ENCODE data around the gene MRS2. TPM values are rescaled to one million over a fixed set of nuclear protein-coding genes. Genes with fewer than 3 reads are reported as not detected.

Gene MRS2
- polyA plus RNA-seq, 1 donor from 2014 or later = 47.9 TPM

DNA sequence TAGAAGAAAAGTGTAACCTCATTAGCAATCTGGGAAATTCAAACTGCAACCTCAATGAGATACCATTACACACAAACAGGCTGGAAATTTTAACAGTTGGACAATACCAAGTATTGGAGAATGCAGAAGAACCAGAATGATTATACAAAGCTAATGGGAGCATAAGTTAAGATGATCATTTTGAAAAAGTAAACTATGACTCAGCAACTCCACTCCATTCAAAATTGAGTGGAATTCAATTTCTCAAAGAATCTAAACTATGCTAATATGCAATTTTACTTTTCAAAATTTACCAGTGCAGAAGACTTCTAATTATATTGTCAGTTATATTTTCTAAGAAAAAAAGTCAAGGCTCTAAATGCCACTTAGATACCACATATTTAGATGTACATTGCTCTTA lies 69.4 kb downstream of the MRS2 start:
- no peak overlapping the region for H3K4me2 ChIP-seq (ENCODE audit: low read length)
- no peak overlapping the region for H2AFZ ChIP-seq (ENCODE audit: low read depth, low read length)
- no peak for TF ChIP-seq MXI1 (conservative IDR thresholded peaks at IDR 0.05; ENCODE audit: poor library complexity, severe bottlenecking)
- TF ChIP-seq EZH2 (IDR thresholded peaks at IDR 0.05; ENCODE audit: borderline replicate concordance, insufficient read depth, low read length, poor library complexity, severe bottlenecking) = no peak
- TF ChIP-seq RAD21 (conservative IDR thresholded peaks at IDR 0.05) = no peak
- TF ChIP-seq TAF1 (IDR thresholded peaks at IDR 0.05; ENCODE audit: low read depth) = no peak
- no peak for TF ChIP-seq SMC3 (conservative IDR thresholded peaks at IDR 0.05; ENCODE audit: poor library complexity)
- no peak for TF ChIP-seq EP300 (conservative IDR thresholded peaks at IDR 0.05; ENCODE audit: poor library complexity, severe bottlenecking)
- TF ChIP-seq, protein P1, sequence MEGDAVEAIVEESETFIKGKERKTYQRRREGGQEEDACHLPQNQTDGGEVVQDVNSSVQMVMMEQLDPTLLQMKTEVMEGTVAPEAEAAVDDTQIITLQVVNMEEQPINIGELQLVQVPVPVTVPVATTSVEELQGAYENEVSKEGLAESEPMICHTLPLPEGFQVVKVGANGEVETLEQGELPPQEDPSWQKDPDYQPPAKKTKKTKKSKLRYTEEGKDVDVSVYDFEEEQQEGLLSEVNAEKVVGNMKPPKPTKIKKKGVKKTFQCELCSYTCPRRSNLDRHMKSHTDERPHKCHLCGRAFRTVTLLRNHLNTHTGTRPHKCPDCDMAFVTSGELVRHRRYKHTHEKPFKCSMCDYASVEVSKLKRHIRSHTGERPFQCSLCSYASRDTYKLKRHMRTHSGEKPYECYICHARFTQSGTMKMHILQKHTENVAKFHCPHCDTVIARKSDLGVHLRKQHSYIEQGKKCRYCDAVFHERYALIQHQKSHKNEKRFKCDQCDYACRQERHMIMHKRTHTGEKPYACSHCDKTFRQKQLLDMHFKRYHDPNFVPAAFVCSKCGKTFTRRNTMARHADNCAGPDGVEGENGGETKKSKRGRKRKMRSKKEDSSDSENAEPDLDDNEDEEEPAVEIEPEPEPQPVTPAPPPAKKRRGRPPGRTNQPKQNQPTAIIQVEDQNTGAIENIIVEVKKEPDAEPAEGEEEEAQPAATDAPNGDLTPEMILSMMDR (IDR thresholded peaks at IDR 0.05; ENCODE audit: poor library complexity, severe bottlenecking) = no peak
- no peak for TF ChIP-seq POLR2AphosphoS5 (IDR thresholded peaks at IDR 0.05)
- TF ChIP-seq, protein P2, sequence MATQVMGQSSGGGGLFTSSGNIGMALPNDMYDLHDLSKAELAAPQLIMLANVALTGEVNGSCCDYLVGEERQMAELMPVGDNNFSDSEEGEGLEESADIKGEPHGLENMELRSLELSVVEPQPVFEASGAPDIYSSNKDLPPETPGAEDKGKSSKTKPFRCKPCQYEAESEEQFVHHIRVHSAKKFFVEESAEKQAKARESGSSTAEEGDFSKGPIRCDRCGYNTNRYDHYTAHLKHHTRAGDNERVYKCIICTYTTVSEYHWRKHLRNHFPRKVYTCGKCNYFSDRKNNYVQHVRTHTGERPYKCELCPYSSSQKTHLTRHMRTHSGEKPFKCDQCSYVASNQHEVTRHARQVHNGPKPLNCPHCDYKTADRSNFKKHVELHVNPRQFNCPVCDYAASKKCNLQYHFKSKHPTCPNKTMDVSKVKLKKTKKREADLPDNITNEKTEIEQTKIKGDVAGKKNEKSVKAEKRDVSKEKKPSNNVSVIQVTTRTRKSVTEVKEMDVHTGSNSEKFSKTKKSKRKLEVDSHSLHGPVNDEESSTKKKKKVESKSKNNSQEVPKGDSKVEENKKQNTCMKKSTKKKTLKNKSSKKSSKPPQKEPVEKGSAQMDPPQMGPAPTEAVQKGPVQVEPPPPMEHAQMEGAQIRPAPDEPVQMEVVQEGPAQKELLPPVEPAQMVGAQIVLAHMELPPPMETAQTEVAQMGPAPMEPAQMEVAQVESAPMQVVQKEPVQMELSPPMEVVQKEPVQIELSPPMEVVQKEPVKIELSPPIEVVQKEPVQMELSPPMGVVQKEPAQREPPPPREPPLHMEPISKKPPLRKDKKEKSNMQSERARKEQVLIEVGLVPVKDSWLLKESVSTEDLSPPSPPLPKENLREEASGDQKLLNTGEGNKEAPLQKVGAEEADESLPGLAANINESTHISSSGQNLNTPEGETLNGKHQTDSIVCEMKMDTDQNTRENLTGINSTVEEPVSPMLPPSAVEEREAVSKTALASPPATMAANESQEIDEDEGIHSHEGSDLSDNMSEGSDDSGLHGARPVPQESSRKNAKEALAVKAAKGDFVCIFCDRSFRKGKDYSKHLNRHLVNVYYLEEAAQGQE (IDR thresholded peaks at IDR 0.05; ENCODE audit: borderline replicate concordance) = no peak
- H3K9ac ChIP-seq (ENCODE audit: low read length) = no peak overlapping the region
- H3K27me3 ChIP-seq (ENCODE audit: insufficient read depth, low read depth, low read length) = no peaks in the 10 kb centered on the region
- H4K20me1 ChIP-seq (ENCODE audit: insufficient read depth) = no peaks in the 10 kb centered on the region
- no peaks in the 10 kb centered on the region for H3K9me3 ChIP-seq (ENCODE audit: low read length)
- H3K4me3 ChIP-seq (ENCODE audit: low read length) = no peak overlapping the region
- no peak overlapping the region for H3K27ac ChIP-seq (ENCODE audit: low read length)
- H3F3A ChIP-seq (ENCODE audit: insufficient read depth, low read length, poor library complexity, severe bottlenecking) = no peaks in the 10 kb centered on the region
- no peaks in the 10 kb centered on the region for H3K9me2 ChIP-seq (ENCODE audit: insufficient read depth, low read length)
- H3K36me3 ChIP-seq (ENCODE audit: insufficient read depth, low read length) = no peaks in the 10 kb centered on the region
- no peaks in the 10 kb centered on the region for H3K79me2 ChIP-seq (replicated peaks; ENCODE audit: insufficient read depth, low read length)

Small RNA genes within 50 kb of the gene (small RNA-seq; reads per million reads assigned to genes)
- gene RNU6-391P = 0 reads per million in 3 experiments

Other genes starting within 250 kb of the MRS2 start
- gene DCDC2, start 44.9 kb upstream of the MRS2 start, polyA plus RNA-seq = 0.06 and 0.57 TPM in 2 replicates
- gene GPLD1, start 86.6 kb downstream of the MRS2 start, polyA plus RNA-seq = 11.0 and 14.3 TPM in 2 replicates
- 33.1 and 36.3 TPM in 2 replicates for gene ALDH5A1, start 92.0 kb downstream of the MRS2 start, polyA plus RNA-seq
- gene KIAA0319, start 243.3 kb downstream of the MRS2 start, polyA plus RNA-seq = 8.3 and 8.5 TPM in 2 replicates